Panc1 (cell line): ENCODE measurements around the gene METTL26. TPM values are rescaled to one million over a fixed set of nuclear protein-coding genes. Genes with fewer than 3 reads are reported as not detected.

Experiments used
- ATAC-seq: fragments of 200-7000 bp; cut with Tn5 transposase; 2 replicates; pipeline ENCODE4 v1.9.1; 2020; ENCODE audit warnings: mild to moderate bottlenecking, moderate library complexity
- Bru-seq: library from RNA; stranded (reverse); fragments of 400-500 nt; gene quantifications from one replicate; lab custom pipeline; 2021; lab: Mats Ljungman, UMichigan
- BruChase-seq, 2 experiments: library from RNA; stranded (reverse); fragments of 400-500 nt; gene quantifications; one replicate each; lab custom pipeline; 2021; lab: Mats Ljungman, UMichigan
- BruUV-seq: library from RNA; stranded (reverse); fragments of 400-500 nt; replicated peaks from 2 replicates; lab custom pipeline; 2021; lab: Mats Ljungman, UMichigan
- CTCF ChIA-PET: fragments of 300-600 bp; sonication (Branson Sonifier 250); formaldehyde crosslinking; loops from one replicate; lab custom pipeline; 2022; ENCODE audit warnings: antibody characterized with exemption; lab: Charles Lee
- POLR2A ChIA-PET: fragments of 300-600 bp; sonication (Branson Sonifier 250); formaldehyde crosslinking; loops from one replicate; lab custom pipeline; 2022; ENCODE audit warnings: antibody characterized with exemption; lab: Charles Lee
- DNase-seq: peaks from one replicate; pipeline ENCODE4 v3.0.0-alpha.2; 2010; ENCODE audit warnings: low read depth, low spot score
- H3K27ac ChIP-seq: 2 replicates; pipeline ENCODE4 v1.5.1; 2011; ENCODE audit warnings: mild to moderate bottlenecking, low read length, inconsistent platforms
- H3K27me3 ChIP-seq: fragments of 200-500 bp; sonication (Bioruptor generic); 2 replicates; pipeline ENCODE4 v1.6.0; 2014; ENCODE audit warnings: low read length, inconsistent platforms; ENCODE audit not compliant: control insufficient read depth, insufficient read depth
- H3K36me3 ChIP-seq: fragments of 200-500 bp; sonication (Bioruptor generic); 2 replicates; pipeline ENCODE4 v1.5.1; 2014; ENCODE audit warnings: inconsistent platforms, mild to moderate bottlenecking, low read length, moderate library complexity; ENCODE audit not compliant: control insufficient read depth, insufficient read depth
- H3K4me1 ChIP-seq: 2 replicates; pipeline ENCODE4 v1.5.1; 2011; ENCODE audit warnings: inconsistent platforms, mild to moderate bottlenecking, low read length, moderate library complexity; ENCODE audit not compliant: control insufficient read depth, insufficient read depth
- H3K4me3 ChIP-seq, 2 experiments: 2 replicates each; pipeline ENCODE4 v1.5.1; 2011 to 2012; ENCODE audit warnings: low read depth in 2 of 2, low read length in 2 of 2, mild to moderate bottlenecking in 2 of 2, inconsistent platforms in 1 of 2, moderate library complexity in 1 of 2
- H3K9me3 ChIP-seq: fragments of 200-500 bp; sonication (Bioruptor generic); 2 replicates; pipeline ENCODE4 v1.5.1; 2014; ENCODE audit warnings: low read depth, mild to moderate bottlenecking, inconsistent platforms, low read length, moderate library complexity; ENCODE audit not compliant: control insufficient read depth, insufficient read depth
- POLR2AphosphoS5 ChIP-seq: IDR thresholded peaks from 2 replicates; pipeline ENCODE4 v1.6.1; 2012; ENCODE audit warnings: mild to moderate bottlenecking, low read depth, low read length, moderate library complexity
- SIN3A ChIP-seq: IDR thresholded peaks from 2 replicates; pipeline ENCODE4 v1.6.1; 2012; ENCODE audit warnings: low read depth, mild to moderate bottlenecking, low read length, moderate library complexity, borderline replicate concordance; ENCODE audit not compliant: insufficient read depth
- TCF7L2 ChIP-seq: IDR thresholded peaks from 2 replicates; pipeline ENCODE4 v1.6.1; 2011; ENCODE audit warnings: mild to moderate bottlenecking, low read depth, low read length, inconsistent platforms
- in situ Hi-C: cut with HindIII; loops from 2 replicates; pipeline ENCODE4 v1.10.0; 2016; ENCODE audit warnings: low sequenced_read_pairs, low pct_unique_long_range_greater_than_20kb
- intact Hi-C: fragments of 100-400 bp; cut with micrococcal nuclease; formaldehyde crosslinking; loops from one replicate; pipeline ENCODE4 v1.10.0; 2022; ENCODE audit not compliant: unreplicated experiment
- long read RNA-seq: library from polyadenylated mRNA; unstranded; transcript quantifications from one replicate; pipeline ENCODE4 v2.0.0, GENCODE V29; 2021; ENCODE audit not compliant: unreplicated experiment
- polyA plus RNA-seq: library from polyadenylated mRNA; unstranded; fragments of >200 nt; gene quantifications from one replicate; pipeline ENCODE4 v1.2.1, GENCODE V29; 2012; ENCODE audit warnings: missing spikeins; ENCODE audit not compliant: insufficient read length
- total RNA-seq: library from RNA; stranded (reverse); gene quantifications from one replicate; pipeline ENCODE4 v1.2.1, GENCODE V29; 2021; ENCODE audit not compliant: unreplicated experiment
- TF ChIP-seq, protein P1 (sequence below): fragments of 450-650 bp; IDR thresholded peaks from 2 replicates; pipeline ENCODE4 v1.5.1; 2017; ENCODE audit warnings: mild to moderate bottlenecking
- TF ChIP-seq, protein P2 (sequence below), 2 experiments: IDR thresholded peaks; 2 replicates each; pipeline ENCODE4 v1.6.1; 2011 to 2012; ENCODE audit warnings: low read depth in 2 of 2, control low read depth in 1 of 2, low read length in 1 of 2, mild to moderate bottlenecking in 1 of 2, moderate library complexity in 1 of 2; ENCODE audit not compliant: insufficient read depth in 1 of 2

Gene METTL26
- total RNA-seq = 91.8 TPM
- 245 TPM for polyA plus RNA-seq
- Bru-seq, nascent RNA = percentile 60 among the genes with signal in this experiment
- BruChase-seq, experiment 1, labeled RNA remaining after a 2-hour chase = percentile 56 among the genes with signal in this experiment
- BruChase-seq, experiment 2, labeled RNA remaining after a 6-hour chase = percentile 63 among the genes with signal in this experiment
- long read RNA-seq, transcript METTL26-203 (4 exons, 604 nt) = minor isoform, 10 of 78 reads
- long read RNA-seq, transcript METTL26-206 (3 exons, 1,710 nt) = minor isoform, 5 of 78 reads
- long read RNA-seq, transcript METTL26-202 (3 exons, 544 nt) = major isoform, 24 of 78 reads
- long read RNA-seq, partial matches to known transcripts = 12 of 78 reads
- long read RNA-seq, other reads (novel, unspliced or antisense) = 13 of 78 reads

DNA sequence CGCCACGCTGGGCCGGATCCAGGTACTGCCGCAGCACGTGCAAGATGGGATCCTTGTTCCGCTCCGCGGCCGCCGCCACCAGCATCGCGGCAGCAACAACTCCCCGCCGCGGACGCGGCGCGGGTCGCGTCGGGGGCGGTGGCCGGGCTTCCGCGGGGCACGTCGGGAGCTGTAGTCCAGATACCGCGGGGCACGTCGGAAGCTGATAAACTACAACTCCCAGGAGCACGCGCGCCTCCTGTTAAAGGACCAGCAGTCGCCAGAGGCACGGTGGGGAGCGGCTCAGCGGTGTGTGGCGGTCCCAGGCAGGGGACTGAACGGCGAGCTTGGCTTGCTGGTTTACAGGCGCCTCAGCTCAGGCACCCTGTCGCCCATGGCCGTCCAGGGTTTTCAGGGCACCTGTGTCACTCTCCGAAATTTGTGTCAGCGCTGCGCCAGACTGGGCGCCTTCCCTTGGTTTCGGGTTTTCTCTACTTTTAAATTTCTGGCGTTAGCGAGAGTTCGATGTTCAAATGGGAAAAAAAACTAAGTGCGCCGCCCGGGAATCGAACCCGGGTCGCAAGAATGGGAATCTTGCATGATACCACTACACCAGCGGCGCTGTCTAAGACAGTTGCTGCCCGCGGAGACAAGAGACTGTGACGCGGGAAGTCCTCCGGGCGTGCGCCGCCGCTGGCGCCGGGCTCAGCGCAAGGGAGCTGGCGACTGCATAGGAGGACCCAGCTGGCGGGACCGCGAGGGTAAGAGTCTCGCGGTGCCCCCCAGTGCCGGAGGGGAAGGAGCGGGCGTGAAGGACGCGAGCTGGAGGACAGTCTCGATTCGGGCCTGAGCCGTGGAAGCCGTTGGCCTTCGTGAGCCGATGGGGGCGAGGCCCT, at the start of gene METTL26:
Gene METTL26 (minus strand): TSS at position 100 of the 875 bp plus-strand sequence. CDS start 15 bp downstream, at position 85.
- ChIA-PET POLR2A (interaction anchor here (0.5 kb wide), 1 partner anchor 427 kb away, joined by 10 read pairs; no protein-coding TSS in a partner anchor), CTCF (interaction anchor here (0.6 to 1.1 kb wide), 2 partner anchors 36 to 265 kb away, joined by 4 read pairs; no protein-coding TSS in a partner anchor)
- peak; percentile 89 for DNase-seq
- Histone ChIP-seq H3K4me1 (peaks cover 25% of the 10 kb centered on the region), H3K27me3 (no peaks in the 10 kb centered on the region), H3K4me3 (peak within 1 kb of the TSS; percentile 59 to 76), H3K36me3 (no peaks in the 10 kb centered on the region), H3K9me3 (no peaks in the 10 kb centered on the region), H3K27ac (peak within 1 kb of the TSS; percentile 86)
- BruUV-seq = no TSS peak
- TF ChIP-seq SIN3A (peak; percentile 85; the same call in 1 of the 2 replicates), TCF7L2 (peak; percentile 45; the same call in 1 of the 2 replicates), POLR2AphosphoS5 (peak; percentile 23; the same call in 1 of the 2 replicates)
- TF ChIP-seq, protein P1, sequence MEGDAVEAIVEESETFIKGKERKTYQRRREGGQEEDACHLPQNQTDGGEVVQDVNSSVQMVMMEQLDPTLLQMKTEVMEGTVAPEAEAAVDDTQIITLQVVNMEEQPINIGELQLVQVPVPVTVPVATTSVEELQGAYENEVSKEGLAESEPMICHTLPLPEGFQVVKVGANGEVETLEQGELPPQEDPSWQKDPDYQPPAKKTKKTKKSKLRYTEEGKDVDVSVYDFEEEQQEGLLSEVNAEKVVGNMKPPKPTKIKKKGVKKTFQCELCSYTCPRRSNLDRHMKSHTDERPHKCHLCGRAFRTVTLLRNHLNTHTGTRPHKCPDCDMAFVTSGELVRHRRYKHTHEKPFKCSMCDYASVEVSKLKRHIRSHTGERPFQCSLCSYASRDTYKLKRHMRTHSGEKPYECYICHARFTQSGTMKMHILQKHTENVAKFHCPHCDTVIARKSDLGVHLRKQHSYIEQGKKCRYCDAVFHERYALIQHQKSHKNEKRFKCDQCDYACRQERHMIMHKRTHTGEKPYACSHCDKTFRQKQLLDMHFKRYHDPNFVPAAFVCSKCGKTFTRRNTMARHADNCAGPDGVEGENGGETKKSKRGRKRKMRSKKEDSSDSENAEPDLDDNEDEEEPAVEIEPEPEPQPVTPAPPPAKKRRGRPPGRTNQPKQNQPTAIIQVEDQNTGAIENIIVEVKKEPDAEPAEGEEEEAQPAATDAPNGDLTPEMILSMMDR = no peak
- TF ChIP-seq, protein P2, sequence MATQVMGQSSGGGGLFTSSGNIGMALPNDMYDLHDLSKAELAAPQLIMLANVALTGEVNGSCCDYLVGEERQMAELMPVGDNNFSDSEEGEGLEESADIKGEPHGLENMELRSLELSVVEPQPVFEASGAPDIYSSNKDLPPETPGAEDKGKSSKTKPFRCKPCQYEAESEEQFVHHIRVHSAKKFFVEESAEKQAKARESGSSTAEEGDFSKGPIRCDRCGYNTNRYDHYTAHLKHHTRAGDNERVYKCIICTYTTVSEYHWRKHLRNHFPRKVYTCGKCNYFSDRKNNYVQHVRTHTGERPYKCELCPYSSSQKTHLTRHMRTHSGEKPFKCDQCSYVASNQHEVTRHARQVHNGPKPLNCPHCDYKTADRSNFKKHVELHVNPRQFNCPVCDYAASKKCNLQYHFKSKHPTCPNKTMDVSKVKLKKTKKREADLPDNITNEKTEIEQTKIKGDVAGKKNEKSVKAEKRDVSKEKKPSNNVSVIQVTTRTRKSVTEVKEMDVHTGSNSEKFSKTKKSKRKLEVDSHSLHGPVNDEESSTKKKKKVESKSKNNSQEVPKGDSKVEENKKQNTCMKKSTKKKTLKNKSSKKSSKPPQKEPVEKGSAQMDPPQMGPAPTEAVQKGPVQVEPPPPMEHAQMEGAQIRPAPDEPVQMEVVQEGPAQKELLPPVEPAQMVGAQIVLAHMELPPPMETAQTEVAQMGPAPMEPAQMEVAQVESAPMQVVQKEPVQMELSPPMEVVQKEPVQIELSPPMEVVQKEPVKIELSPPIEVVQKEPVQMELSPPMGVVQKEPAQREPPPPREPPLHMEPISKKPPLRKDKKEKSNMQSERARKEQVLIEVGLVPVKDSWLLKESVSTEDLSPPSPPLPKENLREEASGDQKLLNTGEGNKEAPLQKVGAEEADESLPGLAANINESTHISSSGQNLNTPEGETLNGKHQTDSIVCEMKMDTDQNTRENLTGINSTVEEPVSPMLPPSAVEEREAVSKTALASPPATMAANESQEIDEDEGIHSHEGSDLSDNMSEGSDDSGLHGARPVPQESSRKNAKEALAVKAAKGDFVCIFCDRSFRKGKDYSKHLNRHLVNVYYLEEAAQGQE (IDR thresholded peaks at IDR 0.05; ENCODE audit: insufficient read depth in 1 of 2, low read depth in 2 of 2, low read length in 1 of 2) = peak in 1 of 2 experiments; percentile 59; a peak in 1 of 4 replicates
- intact Hi-C loops = no loop called here
- peak; percentile 90 for ATAC-seq
- in situ Hi-C loops = no loop called here

DNA sequence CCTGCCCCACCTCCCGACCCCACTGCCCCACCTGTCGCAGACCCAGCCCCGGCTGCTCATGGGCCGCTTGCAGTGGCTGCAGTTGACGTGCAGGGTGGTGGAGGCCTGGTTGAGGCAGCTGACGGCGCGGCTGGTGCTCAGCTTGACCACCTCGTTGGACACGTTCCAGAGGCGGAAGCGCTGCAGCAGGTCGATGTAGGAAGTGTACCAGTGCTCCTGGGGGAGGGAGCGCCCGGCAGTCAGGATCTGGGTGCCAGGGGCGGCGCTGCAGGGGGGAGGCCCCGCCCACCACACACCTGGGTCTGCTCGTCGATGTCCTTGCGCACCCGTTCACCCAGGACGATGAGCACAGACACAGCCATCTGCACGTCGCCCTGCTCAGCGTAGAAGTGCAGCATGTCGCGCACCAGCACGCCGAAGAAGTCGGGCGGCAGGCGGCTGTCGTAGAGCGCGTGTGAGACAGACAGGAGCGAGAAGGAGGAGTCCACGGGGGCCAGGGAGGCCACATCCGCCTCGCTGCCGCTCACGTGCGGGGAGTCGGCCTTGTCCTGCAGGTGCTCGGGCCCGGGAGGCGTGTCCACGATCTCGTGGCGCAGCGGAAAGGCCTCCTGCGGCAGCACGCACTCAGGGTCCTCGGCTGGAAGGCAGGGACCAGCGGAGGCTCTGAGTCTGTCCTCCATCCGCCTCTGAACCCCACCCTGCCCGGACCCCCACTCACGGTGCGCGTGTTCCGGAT, 49.0 kb upstream of the METTL26 start:
- Histone ChIP-seq H3K4me3 (no peak overlapping the region), H3K4me1 (peaks cover 24% of the 10 kb centered on the region), H3K27me3 (no peaks in the 10 kb centered on the region), H3K27ac (peak overlapping the region; percentile 34; the same call in 1 of the 2 replicates), H3K9me3 (no peaks in the 10 kb centered on the region), H3K36me3 (peaks cover 10% of the 10 kb centered on the region; the same call in 1 of the 2 replicates)
- BruUV-seq = no TSS peak
- TF ChIP-seq POLR2AphosphoS5 = no peak
- TF ChIP-seq TCF7L2 = no peak
- TF ChIP-seq, protein P1 = no peak
- TF ChIP-seq, protein P2 (IDR thresholded peaks at IDR 0.05; ENCODE audit: insufficient read depth in 1 of 2, low read depth in 2 of 2, low read length in 1 of 2) = no peak
- TF ChIP-seq SIN3A = no peak
- intact Hi-C loops (loop anchor here (10.0 kb wide), 1 partner anchor 1090 kb away; the partner anchor contains the start of genes EME2, MRPS34 and NME3), in situ Hi-C loops (no loop called here)
- POLR2A ChIA-PET = no interaction called here
- CTCF ChIA-PET = no interaction called here
- DNase-seq = no peak
- ATAC-seq = no peak
